GM12878 (cell line): ENCODE results near the gene AMBN. TPM values are rescaled to one million over a fixed set of nuclear protein-coding genes. Genes with fewer than 3 reads are reported as not detected.

Experiments
- ATAC-seq: fragments of 200-7000 bp; cut with Tn5 transposase; 3 replicates; pipeline ENCODE4 v1.9.1; 2020; ENCODE audit warnings: mild to moderate bottlenecking, moderate library complexity
- BruUV-seq: library from RNA; stranded (reverse); fragments of 400-500 nt; replicated peaks from 2 replicates; lab custom pipeline; 2021; lab: Mats Ljungman, UMichigan
- CTCF ChIA-PET: fragments of 300-600 bp; sonication (Branson Sonifier 250); formaldehyde crosslinking; extraction: SDS; loops from one replicate; lab custom pipeline; 2021; ENCODE audit warnings: inconsistent platforms; lab: Yijun Ruan, JAX
- POLR2A ChIA-PET: fragments of 350-600 bp; formaldehyde crosslinking; extraction: SDS; loops from one replicate; lab custom pipeline; 2021; ENCODE audit warnings: inconsistent platforms; lab: Charles Lee
- RAD21 ChIA-PET: fragments of 300-600 bp; sonication (Branson Sonifier 250); formaldehyde crosslinking; loops from one replicate; lab custom pipeline; 2023; ENCODE audit warnings: antibody characterized with exemption; ENCODE audit not compliant: unreplicated experiment; lab: Charles Lee
- SMC1A ChIA-PET: fragments of 300-600 bp; sonication (Branson Sonifier 250); formaldehyde crosslinking; loops from one replicate; lab custom pipeline; 2023; ENCODE audit not compliant: unreplicated experiment, uncharacterized antibody; lab: Charles Lee
- DNase-seq: peaks from one replicate; pipeline ENCODE4 v3.0.0-alpha.2; 2011; ENCODE audit warnings: low read depth, low spot score
- FAIRE-seq: peaks from 3 replicates; lab custom pipeline; 2011; peaks lifted over from hg19 to GRCh38; lab: Jason Lieb, UNC
- H2AFZ ChIP-seq: 2 replicates; pipeline ENCODE4 v1.6.0; 2011; ENCODE audit warnings: low read depth, low read length, control low read depth; ENCODE audit not compliant: control insufficient read depth
- H3K27ac ChIP-seq: 2 replicates; pipeline ENCODE4 v1.5.1; 2011; ENCODE audit warnings: control low read depth; ENCODE audit not compliant: control insufficient read depth, insufficient read depth
- H3K27me3 ChIP-seq, 2 experiments: replicated peaks in 1 of 2; 2 replicates each; pipeline versions ENCODE4 v1.6.0 to v1.6.1; 2011; ENCODE audit warnings: low read length in 1 of 2; ENCODE audit not compliant: control insufficient read depth in 2 of 2, insufficient read depth in 2 of 2
- H3K36me3 ChIP-seq, 2 experiments: 2 replicates each; pipeline ENCODE4 v1.5.1; 2011; ENCODE audit warnings: low read length in 1 of 2; ENCODE audit not compliant: control insufficient read depth in 2 of 2, insufficient read depth in 2 of 2
- H3K4me1 ChIP-seq: 2 replicates; pipeline ENCODE4 v1.6.1; 2011; ENCODE audit warnings: mild to moderate bottlenecking, low read length, moderate library complexity, mixed read lengths; ENCODE audit not compliant: control insufficient read depth, insufficient read depth
- H3K4me2 ChIP-seq: 2 replicates; pipeline ENCODE4 v1.6.0; 2011; ENCODE audit warnings: control low read depth; ENCODE audit not compliant: control insufficient read depth, insufficient read depth
- H3K4me3 ChIP-seq: fragments of 200-600 bp; sonication (generic); 2 replicates; pipeline ENCODE4 v1.5.1; 2016
- H3K79me2 ChIP-seq: 2 replicates; pipeline ENCODE4 v1.6.0; 2011; ENCODE audit warnings: low read length; ENCODE audit not compliant: control insufficient read depth, insufficient read depth
- H3K9ac ChIP-seq: 2 replicates; pipeline ENCODE4 v1.8.0; 2011; ENCODE audit warnings: low read length, control low read depth, mixed read lengths; ENCODE audit not compliant: control insufficient read depth, insufficient read depth
- H3K9me3 ChIP-seq: replicated peaks from 3 replicates; pipeline ENCODE4 v1.5.1; 2011; ENCODE audit warnings: mild to moderate bottlenecking, low read length; ENCODE audit not compliant: control insufficient read depth, insufficient read depth
- H4K20me1 ChIP-seq: 2 replicates; pipeline ENCODE4 v1.6.0; 2011; ENCODE audit not compliant: control insufficient read depth, insufficient read depth
- KDM1A ChIP-seq: fragments of 200-600 bp; sonication (generic); IDR thresholded peaks from 2 replicates; pipeline ENCODE4 v1.6.1; 2016; ENCODE audit warnings: borderline replicate concordance
- NFXL1 ChIP-seq: fragments of 450-650 bp; IDR thresholded peaks from 2 replicates; pipeline ENCODE4 v1.6.1; 2017; ENCODE audit warnings: antibody characterized with exemption, mild to moderate bottlenecking, borderline replicate concordance
- RCOR1 ChIP-seq: conservative IDR thresholded peaks from 2 replicates; pipeline ENCODE4 v1.6.1; 2012; ENCODE audit warnings: low read depth, low read length, improper control_type of control experiment
- SREBF1 ChIP-seq: IDR thresholded peaks from 2 replicates; pipeline ENCODE4 v1.6.1; 2012; ENCODE audit warnings: mild to moderate bottlenecking, low read length
- TAF1 ChIP-seq: IDR thresholded peaks from 2 replicates; pipeline ENCODE4 v1.6.1; 2011; ENCODE audit warnings: mild to moderate bottlenecking, low read depth, low read length, borderline replicate concordance
- ZNF274 ChIP-seq: IDR thresholded peaks from one replicate; pipeline ENCODE4 v1.8.0; 2011; ENCODE audit not compliant: insufficient read length, insufficient read depth
- WGBS: methylation state at CpG from one replicate; pipeline ENCODE4 v1.1.6; 2016; ENCODE audit warnings: low lambda C conversion rate; ENCODE audit not compliant: insufficient replicate concordance, insufficient coverage; ENCODE audit errors: missing lambda C conversion rate; 5-methylcytosine and 5-hydroxymethylcytosine counted together
- in situ Hi-C: fragments of 300-500 bp; cut with MboI; formaldehyde crosslinking; loops from 9 replicates; pipeline ENCODE4 v1.14.3; 2018; ENCODE audit warnings: mixed read lengths
- intact Hi-C: fragments of 100-400 bp; cut with micrococcal nuclease; formaldehyde crosslinking; loops from one replicate; pipeline ENCODE4 v1.14.2; 2022; ENCODE audit not compliant: unreplicated experiment
- polyA plus RNA-seq, 11 experiments: library from polyadenylated mRNA; depleted of rRNA in 4 of 11; unstranded in 6 of 11; stranded (reverse) in 5 of 11; fragments of >200 nt; fragmentation: Nextera tagmentation in 4 of 11; fragmentation: Illumina TruSeq in 1 of 11; extraction: Ambion mirVana in 4 of 11; extraction: Trizol in 1 of 11; gene quantifications; 1 replicate in 1 of 11; 2 replicates in 10 of 11; pipeline versions ENCODE4 v1.2.1 to v1.2.3, GENCODE V29; 2011 to 2016; ENCODE audit warnings: inconsistent platforms in 2 of 11, missing spikeins in 2 of 11, low read depth in 1 of 11
- total RNA-seq, 4 experiments: library from RNA; depleted of rRNA in 3 of 4; stranded (reverse); fragments of >200 nt in 3 of 4; fragmentation: Illumina TruSeq in 1 of 4; extraction: Trizol in 1 of 4; gene quantifications; 2 replicates each; pipeline versions ENCODE4 v1.2.1 to v1.2.3, GENCODE V29; 2013 to 2021
- TF ChIP-seq, protein P1 (sequence below): IDR thresholded peaks from 2 replicates; pipeline ENCODE4 v1.6.1; 2012; ENCODE audit warnings: low read depth, low read length, improper control_type of control experiment

Gene AMBN
- total and polyA plus RNA-seq, 10 of the 15 experiments (the other 5 are each of a cell fraction or from before 2014, with no cell fraction given) = 0.18 TPM; not detected in 9

DNA sequence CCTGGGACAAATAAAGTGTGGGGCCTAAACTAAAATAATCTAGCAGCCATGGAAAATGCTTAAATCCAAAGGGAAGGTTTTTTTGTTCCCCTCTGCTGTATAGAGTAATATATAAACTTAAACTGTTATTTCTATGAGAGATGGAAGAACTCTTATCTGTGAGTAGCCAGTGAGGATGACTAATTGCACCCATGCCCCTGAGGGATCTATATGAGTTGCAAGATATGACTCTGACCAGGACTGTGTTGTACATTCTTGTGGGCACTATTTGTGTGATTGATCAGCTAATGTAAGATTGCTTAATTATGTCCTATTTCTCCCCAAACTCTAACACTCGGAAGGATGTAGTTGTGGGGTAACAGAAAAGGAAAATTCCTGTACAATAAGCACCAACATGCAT lies 35.2 kb upstream of the AMBN start:
- Histone ChIP-seq H4K20me1 (no peaks in the 10 kb centered on the region), H3K36me3 (no peaks in the 10 kb centered on the region), H3K27me3 (no peaks in the 10 kb centered on the region; a peak in 1 of 4 replicates), H3K9ac (no peak overlapping the region), H3K4me1 (no peaks in the 10 kb centered on the region), H2AFZ (no peak overlapping the region), H3K9me3 (no peaks in the 10 kb centered on the region), H3K4me2 (no peak overlapping the region), H3K4me3 (no peak overlapping the region), H3K79me2 (no peaks in the 10 kb centered on the region), H3K27ac (no peak overlapping the region)
- POLR2A ChIA-PET = no interaction called here
- 81% methylated on average over 1 of the region's 1 CpG for WGBS
- TF ChIP-seq ZNF274 (no peak), NFXL1 (no peak), RCOR1 (no peak), SREBF1 (no peak), TAF1 (no peak), KDM1A (no peak)
- TF ChIP-seq, protein P1, sequence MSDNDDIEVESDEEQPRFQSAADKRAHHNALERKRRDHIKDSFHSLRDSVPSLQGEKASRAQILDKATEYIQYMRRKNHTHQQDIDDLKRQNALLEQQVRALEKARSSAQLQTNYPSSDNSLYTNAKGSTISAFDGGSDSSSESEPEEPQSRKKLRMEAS = no peak
- RAD21 ChIA-PET = no interaction called here
- ATAC-seq (no peak), FAIRE-seq (no peak), DNase-seq (no peak)
- SMC1A ChIA-PET = no interaction called here
- no TSS peak for BruUV-seq
- CTCF ChIA-PET = interaction anchor here (0.5 to 1.1 kb wide), 3 partner anchors 49 to 1517 kb away, joined by 3 read pairs; no protein-coding TSS in a partner anchor
- in situ Hi-C loops = no loop called here
- intact Hi-C loops = loop anchor here (5.0 to 10.0 kb wide), 3 partner anchors 240 to 865 kb away; no protein-coding TSS in a partner anchor
